Germinal center (tissue), 1 donor: ENCODE data around the gene NPNT.

ENCODE experiments used
- DNase-seq: peaks from one replicate; pipeline ENCODE4 v3.0.0; 2012; ENCODE audit warnings: mixed read lengths, low spot score

NPNT gene

GRCh38 chr4:105917171-105917685 lies 22.0 kb downstream of the NPNT start:
- no peak for DNase-seq

GRCh38 chr4:105921301-105921700 lies 26.0 kb downstream of the NPNT start:
- no peak for DNase-seq

- DNase-seq = no peak
Observed at GRCh38 chr4:105923497-105924238, 28.4 kb downstream of the NPNT start.

GRCh38 chr4:105924341-105924740 lies 29.1 kb downstream of the NPNT start:
- DNase-seq = no peak

- DNase-seq = no peak
Observed at GRCh38 chr4:105930698-105931097, 35.4 kb downstream of the NPNT start.

GRCh38 chr4:105933083-105933482 lies 37.8 kb downstream of the NPNT start:
- no peak for DNase-seq

- no peak for DNase-seq
Observed at GRCh38 chr4:105934386-105934785, 39.1 kb downstream of the NPNT start.

- no peak for DNase-seq
Observed at GRCh38 chr4:105936901-105937300, 41.6 kb downstream of the NPNT start.

GRCh38 chr4:105937759-105938158 lies 42.5 kb downstream of the NPNT start:
- DNase-seq = no peak

- no peak for DNase-seq
Observed at GRCh38 chr4:105943234-105943633, 48.0 kb downstream of the NPNT start.

- no peak for DNase-seq
Observed at GRCh38 chr4:105944540-105944939, 49.3 kb downstream of the NPNT start.

- DNase-seq = no peak
Observed at GRCh38 chr4:105946771-105947170, 51.5 kb downstream of the NPNT start.

- DNase-seq = no peak
Observed at GRCh38 chr4:105950701-105951100, 55.4 kb downstream of the NPNT start.

GRCh38 chr4:105951198-105951597 lies 55.9 kb downstream of the NPNT start:
- DNase-seq = no peak

GRCh38 chr4:105952591-105952990 lies 57.3 kb downstream of the NPNT start:
- no peak for DNase-seq

- DNase-seq = no peak
Observed at GRCh38 chr4:105956569-105956968, 61.3 kb downstream of the NPNT start.

- no peak for DNase-seq
Observed at GRCh38 chr4:105957680-105958079, 62.4 kb downstream of the NPNT start.

- DNase-seq = no peak
Observed at GRCh38 chr4:105963461-105964400, 68.5 kb downstream of the NPNT start.

GRCh38 chr4:105965183-105965800 lies 70.0 kb downstream of the NPNT start:
- DNase-seq = no peak

GRCh38 chr4:105966051-105966450 lies 70.8 kb downstream of the NPNT start:
- DNase-seq = no peak

- no peak for DNase-seq
Observed at GRCh38 chr4:105967058-105967658, 71.9 kb downstream of the NPNT start.

GRCh38 chr4:105969575-105969974 lies 74.3 kb downstream of the NPNT start:
- no peak for DNase-seq
